Esophagus mucosa (tissue), 1 donor: ENCODE data around the gene ARSG. TPM values are rescaled to one million over a fixed set of nuclear protein-coding genes. Genes with fewer than 3 reads are reported as not detected.
"Not testable (repeated sequence)": the region's sequence is repeated elsewhere in the genome, so short reads cannot be mapped to it uniquely, and the experiment has no call there.

Source experiments
- ATAC-seq: fragments of 200-7000 bp; cut with Tn5 transposase; one replicate; pipeline ENCODE4 v1.9.1; 2020
- total RNA-seq: library from RNA; stranded (reverse); gene quantifications from one replicate; pipeline ENCODE4 v1.2.4, GENCODE V29; 2023
- donor health status: DM: yes; HTN: yes; CAD: no.

ARSG gene
- 6.8 TPM for total RNA-seq

GRCh38 chr17:68290955-68291835 lies at the start of gene ARSG, which contains the start of gene SLC16A6:
TSS of gene ARSG (plus strand) at chr17:68291495. CDS start at chr17:68307494, 15,999 bp downstream.
TSS of gene SLC16A6 (minus strand) at chr17:68291127. CDS start at chr17:68278320, 12,807 bp downstream.
- peak; percentile 78 for ATAC-seq

- ATAC-seq = no peak
These were observed 44.8 kb upstream of the ARSG start for GRCh38 chr17:68246271-68247028.

- peak; percentile 99 for ATAC-seq
These were observed 43.7 kb upstream of the ARSG start, which contains the start of gene AMZ2 for GRCh38 chr17:68247445-68248198. TSS of gene AMZ2 (plus strand) at chr17:68248043. CDS start at chr17:68250188, 2,145 bp downstream.

- peak; percentile 49 for ATAC-seq
These were observed 43.0 kb upstream of the ARSG start for GRCh38 chr17:68248199-68248825.

GRCh38 chr17:68248891-68249290 lies 42.4 kb upstream of the ARSG start:
- no peak for ATAC-seq

GRCh38 chr17:68249354-68249765 lies 41.9 kb upstream of the ARSG start:
- ATAC-seq = no peak

- ATAC-seq = not testable (repeated sequence)
These were observed 37.9 kb upstream of the ARSG start for GRCh38 chr17:68253426-68253825.

GRCh38 chr17:68255151-68255550 lies 36.1 kb upstream of the ARSG start:
- ATAC-seq = no peak

GRCh38 chr17:68255731-68256538 lies 35.4 kb upstream of the ARSG start:
- no peak for ATAC-seq

- not testable (repeated sequence) for ATAC-seq
These were observed 34.6 kb upstream of the ARSG start for GRCh38 chr17:68256701-68257100.

GRCh38 chr17:68257934-68258333 lies 33.4 kb upstream of the ARSG start:
- no peak for ATAC-seq

GRCh38 chr17:68258890-68259647 lies 32.2 kb upstream of the ARSG start:
- peak; percentile 92 for ATAC-seq

GRCh38 chr17:68259648-68259951 lies 31.7 kb upstream of the ARSG start:
- ATAC-seq = not testable (repeated sequence)

- ATAC-seq = no peak
These were observed 31.1 kb upstream of the ARSG start for GRCh38 chr17:68260051-68260762.

- not testable (repeated sequence) for ATAC-seq
These were observed 28.8 kb upstream of the ARSG start for GRCh38 chr17:68262467-68262866.

GRCh38 chr17:68263101-68263681 lies 28.1 kb upstream of the ARSG start:
- ATAC-seq = peak; percentile 77

- ATAC-seq = not testable (repeated sequence)
These were observed 25.5 kb upstream of the ARSG start for GRCh38 chr17:68265833-68266232.

- ATAC-seq = no peak
These were observed 17.6 kb upstream of the ARSG start for GRCh38 chr17:68273722-68274121.

GRCh38 chr17:68276339-68276738 lies 15.0 kb upstream of the ARSG start:
- not testable (repeated sequence) for ATAC-seq
